HG02759 (cell line): ENCODE results near the gene SORBS2.

ENCODE experiments used
- ATAC-seq: cut with Tn5 transposase; IDR thresholded peaks from one replicate; pipeline ENCODE4 v1.9.1; 2021; ENCODE audit warnings: mild to moderate bottlenecking, moderate library complexity; ENCODE audit not compliant: unreplicated experiment

The SORBS2 gene

GRCh38 chr4:185775792-185776555, 36.0 kb downstream of the SORBS2 start:
- ATAC-seq = no peak

GRCh38 chr4:185774845-185775680, 36.9 kb downstream of the SORBS2 start:
- ATAC-seq = no peak

GRCh38 chr4:185774131-185774653, 37.8 kb downstream of the SORBS2 start:
- ATAC-seq = no peak

GRCh38 chr4:185773419-185773818, 38.6 kb downstream of the SORBS2 start:
- no peak for ATAC-seq

DNA sequence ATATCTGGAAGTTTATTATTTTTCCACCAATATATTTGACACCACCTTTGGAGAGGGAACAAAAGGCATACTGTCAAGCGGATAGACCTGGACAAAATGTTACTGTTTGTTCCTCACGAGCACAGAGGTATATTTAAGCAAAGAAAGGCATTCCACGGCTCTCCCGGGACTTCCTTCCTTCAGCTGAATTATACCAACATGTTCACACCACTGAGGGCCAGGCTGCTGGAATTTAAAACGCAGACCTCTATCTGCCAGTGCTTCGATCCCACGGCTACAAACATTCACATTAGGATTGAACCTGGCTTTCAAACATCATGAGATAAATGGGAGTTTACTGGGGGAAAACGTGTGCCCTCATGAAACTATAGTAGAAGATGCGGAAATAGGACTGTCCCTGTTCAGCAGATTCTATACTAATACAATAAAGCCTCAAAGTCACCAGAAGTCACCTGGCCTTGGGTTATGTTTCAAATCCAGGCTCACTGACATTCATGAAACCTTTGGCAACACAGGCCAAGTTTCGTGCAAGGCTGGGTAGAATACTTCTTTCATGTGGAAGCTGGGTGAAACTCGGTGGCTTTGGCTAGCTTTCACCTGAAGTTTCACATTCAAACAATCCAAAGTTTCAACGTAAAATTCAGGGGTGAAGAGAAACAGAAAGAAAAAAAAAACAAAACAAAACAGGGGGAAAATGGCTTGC, 39.5 kb downstream of the SORBS2 start:
- ATAC-seq = no peak

DNA sequence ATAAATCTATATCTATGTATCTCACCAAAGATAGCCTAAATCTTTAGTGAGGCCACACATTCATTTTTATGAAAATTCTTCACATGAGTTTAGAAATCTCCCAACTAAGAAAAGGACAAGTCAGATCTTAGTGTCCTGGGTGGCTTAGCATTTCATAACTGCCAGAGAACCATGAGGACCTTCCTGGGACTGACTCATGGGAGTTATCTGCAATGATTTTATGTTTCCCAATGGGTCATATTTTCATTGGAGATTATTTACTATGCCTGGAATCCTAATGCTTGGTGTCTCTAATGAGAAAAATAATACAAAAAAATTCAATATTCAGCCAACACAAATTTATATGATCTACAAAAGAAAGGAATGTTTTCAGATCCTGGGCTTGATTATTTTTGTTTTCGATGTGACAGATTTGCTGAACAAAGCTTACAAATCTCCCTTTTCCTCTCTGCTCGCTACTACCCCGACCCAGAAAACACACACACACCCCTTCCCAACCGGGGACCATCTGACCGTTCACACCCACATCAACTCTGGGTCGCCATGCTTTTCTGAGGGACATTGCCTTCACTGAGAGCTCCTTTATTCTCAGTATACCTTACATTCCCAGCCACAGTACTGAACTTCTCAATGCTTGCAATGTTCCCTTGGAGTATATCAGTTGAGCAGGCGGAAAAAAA, 40.1 kb downstream of the SORBS2 start:
- ATAC-seq = no peak

DNA sequence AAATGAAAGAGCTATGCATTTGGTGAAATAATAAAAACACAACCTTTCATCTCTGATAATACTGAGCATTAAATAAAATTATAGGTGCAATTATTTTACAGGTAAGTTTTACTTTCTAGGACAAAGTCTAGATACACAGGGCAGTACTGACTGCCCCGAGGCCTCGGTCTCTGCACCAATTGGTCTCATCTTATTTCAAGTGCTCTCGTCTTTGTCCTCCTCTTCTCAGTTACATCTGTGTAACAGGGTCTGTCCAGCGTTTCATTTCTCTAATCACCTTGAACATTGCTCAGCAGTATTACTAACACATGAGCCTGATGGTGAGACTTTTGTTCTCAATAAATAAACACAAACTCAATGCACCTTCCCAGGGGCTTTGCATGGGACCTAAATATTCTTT, 44.5 kb downstream of the SORBS2 start:
- no peak for ATAC-seq

DNA sequence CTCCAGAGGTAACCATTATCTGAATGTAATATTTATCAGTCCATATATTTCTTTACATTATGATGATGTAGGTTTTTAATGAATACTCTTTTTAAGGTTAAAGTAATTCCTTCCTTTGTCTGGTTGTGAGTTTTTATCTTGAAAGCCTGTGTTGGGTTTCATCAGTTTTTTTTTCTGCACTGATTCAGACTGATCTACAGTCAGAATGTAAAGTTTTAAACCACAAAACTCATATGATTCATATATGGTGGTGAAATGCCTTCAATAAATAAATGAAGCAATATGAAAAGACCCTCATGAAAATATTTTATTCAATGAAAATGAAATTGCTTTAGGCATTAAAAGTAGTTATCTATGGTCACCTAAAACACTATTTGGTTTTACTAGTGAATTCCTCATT, 47.1 kb downstream of the SORBS2 start:
- no peak for ATAC-seq

- no peak for ATAC-seq
These were observed 50.4 kb downstream of the SORBS2 start for GRCh38 chr4:185761352-185762235.

DNA sequence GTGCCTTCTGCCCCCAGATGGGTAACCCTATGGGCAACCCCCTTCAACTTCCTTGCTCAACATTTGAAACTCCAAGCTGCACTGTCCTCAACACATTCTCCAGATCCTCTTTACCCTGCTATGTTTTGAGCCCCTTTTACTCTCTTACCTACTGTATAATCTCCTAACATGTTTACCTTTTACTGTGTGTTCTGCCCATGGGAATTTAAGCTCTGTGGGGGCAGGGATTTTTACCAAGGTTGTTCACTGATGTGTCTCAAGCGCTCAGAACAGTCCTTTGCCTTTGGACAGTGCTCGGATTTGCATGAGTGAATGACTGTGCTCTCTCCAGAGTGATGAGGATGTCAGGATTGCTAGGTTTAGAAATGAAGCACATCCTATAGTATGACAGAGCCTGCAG, 53.2 kb downstream of the SORBS2 start:
- no peak for ATAC-seq

GRCh38 chr4:185755451-185755850, 56.5 kb downstream of the SORBS2 start:
- ATAC-seq = no peak

DNA sequence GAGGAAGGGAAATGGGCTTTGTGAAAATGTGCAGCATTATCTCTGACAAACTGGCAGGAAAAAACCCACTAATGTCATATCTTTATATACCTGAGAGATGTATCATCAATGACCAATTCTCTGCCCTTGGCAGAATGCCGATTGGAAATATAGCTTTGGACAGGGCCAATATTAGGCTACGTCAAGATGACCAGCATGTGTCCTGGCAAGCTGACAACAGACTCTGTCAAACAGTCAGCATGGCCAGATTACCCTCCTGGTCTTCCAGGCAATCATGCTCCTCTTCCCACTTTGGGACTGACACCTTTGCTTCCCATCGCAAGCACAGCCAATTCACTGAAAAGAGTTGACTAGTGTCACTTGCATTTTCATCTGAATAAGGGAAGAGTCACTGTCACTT, 57.0 kb downstream of the SORBS2 start:
- ATAC-seq = no peak

DNA sequence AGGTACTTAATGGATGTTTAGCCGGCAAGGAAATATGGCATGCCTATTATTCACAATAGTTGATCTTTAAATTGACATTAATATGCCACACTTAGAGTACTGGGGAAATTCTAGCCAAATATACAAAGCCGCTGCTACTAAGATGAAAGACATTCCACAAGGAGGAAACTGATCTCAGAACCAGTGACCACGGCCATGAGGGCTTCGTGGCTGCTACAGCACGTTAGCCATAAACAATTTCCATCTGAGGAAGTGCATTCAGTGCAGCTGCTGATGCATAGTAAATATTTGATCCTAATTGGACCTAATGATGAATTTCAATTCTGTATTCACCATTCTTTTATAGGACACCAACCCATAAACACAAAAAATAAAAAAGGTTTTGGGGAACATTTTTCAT, 59.1 kb downstream of the SORBS2 start:
- ATAC-seq = no peak

DNA sequence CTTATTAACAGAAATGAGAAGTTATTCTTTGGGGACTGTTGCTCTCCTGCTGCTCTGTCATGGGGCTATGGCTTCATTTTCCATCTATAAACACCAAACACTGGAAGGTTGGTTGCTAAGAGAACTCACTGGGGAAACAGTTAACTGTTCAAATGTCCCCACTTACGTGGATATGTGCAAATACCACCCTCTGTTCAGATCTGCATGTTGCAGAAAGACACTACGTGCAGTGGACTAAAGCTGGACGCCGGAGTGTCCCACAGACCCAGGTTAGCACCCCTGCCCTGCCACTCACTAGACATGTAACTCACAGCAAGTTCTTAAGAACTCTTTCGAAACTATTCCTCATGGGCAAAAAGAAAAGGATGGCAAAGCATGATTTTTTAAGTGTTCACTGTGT, 62.1 kb downstream of the SORBS2 start:
- no peak for ATAC-seq

DNA sequence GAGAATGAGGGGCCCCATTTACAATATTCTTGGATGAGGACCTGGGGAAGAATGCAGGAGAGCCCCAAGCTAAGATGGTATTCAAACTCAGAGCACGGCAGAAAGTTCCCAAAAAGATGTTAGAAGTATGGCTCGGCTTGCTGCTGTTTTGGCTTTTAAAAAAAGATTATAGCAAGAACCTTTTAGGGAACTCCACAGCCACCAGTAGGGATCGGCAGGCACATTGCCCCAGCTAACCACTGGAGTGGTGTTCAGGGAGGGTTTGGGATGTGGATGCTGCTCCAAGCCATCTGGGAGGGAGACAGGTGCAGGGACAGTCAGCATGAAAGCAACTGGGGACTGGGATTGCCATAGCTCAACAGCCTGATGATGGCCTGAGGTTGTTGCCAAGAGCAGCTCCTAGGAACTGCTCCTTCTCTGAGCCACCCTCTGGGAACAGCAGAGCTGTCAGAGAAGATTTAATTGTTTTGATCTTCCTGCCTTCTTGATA, 63.0 kb downstream of the SORBS2 start:
- no peak for ATAC-seq

GRCh38 chr4:185745891-185746290, 66.1 kb downstream of the SORBS2 start:
- no peak for ATAC-seq

DNA sequence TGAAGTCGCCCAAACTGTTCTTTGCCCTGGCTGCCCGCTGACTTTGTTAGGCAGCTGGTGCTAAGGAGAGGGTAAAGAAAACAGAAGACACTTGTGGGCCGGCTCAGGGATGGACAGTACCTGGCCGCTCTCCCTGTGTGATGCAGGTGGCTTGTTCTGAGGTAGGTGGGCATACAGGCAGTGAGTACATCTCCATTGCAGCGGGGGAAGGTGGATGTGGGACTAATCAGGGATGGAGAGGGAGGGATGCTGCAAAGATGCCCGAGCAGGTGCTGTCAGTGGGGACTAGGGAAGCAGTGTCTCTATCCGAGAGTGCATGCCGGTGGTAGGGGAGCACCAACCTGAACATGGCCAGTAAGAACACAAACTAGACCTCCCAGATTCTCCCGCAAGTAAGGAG, 67.0 kb downstream of the SORBS2 start:
- ATAC-seq = no peak

DNA sequence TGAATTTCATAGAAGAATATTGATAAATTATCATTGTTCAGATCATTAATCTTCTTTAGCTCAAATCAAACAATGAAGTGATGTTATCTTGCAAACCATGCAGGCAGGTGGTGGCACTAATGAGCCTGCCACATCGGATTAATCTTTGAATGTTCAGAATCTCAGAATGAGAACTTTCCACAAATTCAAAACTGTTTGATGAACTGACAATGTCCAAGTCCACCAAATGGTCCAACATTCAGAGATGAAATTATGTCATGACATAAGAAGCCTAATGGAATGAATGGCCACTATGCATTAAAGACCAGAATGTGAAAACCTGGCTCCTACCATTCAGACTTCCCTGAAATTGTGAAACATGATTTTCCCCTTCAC, 67.5 kb downstream of the SORBS2 start:
- no peak for ATAC-seq

- ATAC-seq = no peak
These were observed 68.1 kb downstream of the SORBS2 start for GRCh38 chr4:185743722-185744487.
